Chondrocyte (in vitro differentiated cells): ENCODE data around the gene LGALS8. TPM values are rescaled to one million over a fixed set of nuclear protein-coding genes. Genes with fewer than 3 reads are reported as not detected.
"Not testable (repeated sequence)": the region's sequence is repeated elsewhere in the genome, so short reads cannot be mapped to it uniquely, and the experiment has no call there.

Experiments
- DNase-seq: peaks from one replicate; pipeline ENCODE4 v3.0.0; 2021; ENCODE audit warnings: mixed read lengths, low spot score
- H3K27ac Mint-ChIP-seq: one replicate; pipeline ENCODE4 v1.8.0; 2021; ENCODE audit warnings: mild to moderate bottlenecking, moderate library complexity, mixed read lengths; ENCODE audit not compliant: unreplicated experiment
- H3K27me3 Mint-ChIP-seq: 2 replicates; pipeline ENCODE4 v1.8.0; 2021; ENCODE audit warnings: low read depth, mixed read lengths
- H3K36me3 Mint-ChIP-seq: 2 replicates; pipeline ENCODE4 v1.8.0; 2021; ENCODE audit warnings: low read depth, mixed read lengths
- H3K4me1 Mint-ChIP-seq: 2 replicates; pipeline ENCODE4 v1.8.0; 2021; ENCODE audit warnings: low read depth, mild to moderate bottlenecking, mixed read lengths
- H3K4me3 Mint-ChIP-seq: one replicate; pipeline ENCODE4 v1.8.0; 2021; ENCODE audit warnings: mild to moderate bottlenecking, moderate library complexity, mixed read lengths; ENCODE audit not compliant: unreplicated experiment
- H3K9me3 Mint-ChIP-seq: 2 replicates; pipeline ENCODE4 v1.8.0; 2021; ENCODE audit warnings: low read depth, mixed read lengths
- CTCF ChIP-seq: fragments of 200-600 bp; sonication (generic); IDR thresholded peaks from 2 replicates; pipeline ENCODE4 v1.5.0; 2021; ENCODE audit warnings: antibody characterized with exemption, mild to moderate bottlenecking, moderate library complexity
- total RNA-seq: library from RNA; stranded (reverse); gene quantifications from 3 replicates; pipeline ENCODE4 v1.2.1, GENCODE V29; 2021

LGALS8 gene
- total RNA-seq, 1 donor from 2014 or later = 37.8 TPM

DNA sequence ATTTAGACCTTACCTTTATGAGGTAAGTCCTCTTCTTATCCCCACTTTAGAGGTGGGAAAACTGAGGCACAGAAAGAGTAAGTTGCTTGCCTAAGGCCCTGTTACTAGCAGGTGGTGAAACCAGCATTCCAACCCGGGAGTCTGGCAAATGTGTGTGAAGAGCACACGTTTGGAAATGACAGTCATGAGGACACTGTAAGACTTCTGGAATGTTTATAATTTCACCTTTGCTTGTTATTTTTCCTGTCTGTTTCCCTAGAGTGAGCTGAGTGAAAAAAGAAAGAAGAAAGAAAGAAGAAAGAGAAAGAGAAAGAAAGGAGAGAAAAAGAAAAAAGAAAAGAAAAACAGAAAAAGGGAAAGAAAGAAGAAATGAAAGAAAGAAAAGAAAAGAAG, 21.2 kb upstream of the LGALS8 start:
- Mint-ChIP-seq H3K9me3 (no peaks in the 10 kb centered on the region), H3K27ac (peak overlapping the region; percentile 84), H3K4me1 (peaks cover 25% of the 10 kb centered on the region), H3K36me3 (no peaks in the 10 kb centered on the region), H3K4me3 (peak overlapping the region; percentile 62), H3K27me3 (no peaks in the 10 kb centered on the region)
- no peak for DNase-seq
- no peak for TF ChIP-seq CTCF

GRCh38 chr1:236502972-236503639, 20.7 kb upstream of the LGALS8 start:
- peak; percentile 15 for TF ChIP-seq CTCF
- Mint-ChIP-seq H3K4me1 (peaks cover 28% of the 10 kb centered on the region), H3K27me3 (no peaks in the 10 kb centered on the region), H3K27ac (peak overlapping the region; percentile 84), H3K9me3 (no peaks in the 10 kb centered on the region), H3K4me3 (peak overlapping the region; percentile 62), H3K36me3 (no peaks in the 10 kb centered on the region)
- DNase-seq = no peak

DNA sequence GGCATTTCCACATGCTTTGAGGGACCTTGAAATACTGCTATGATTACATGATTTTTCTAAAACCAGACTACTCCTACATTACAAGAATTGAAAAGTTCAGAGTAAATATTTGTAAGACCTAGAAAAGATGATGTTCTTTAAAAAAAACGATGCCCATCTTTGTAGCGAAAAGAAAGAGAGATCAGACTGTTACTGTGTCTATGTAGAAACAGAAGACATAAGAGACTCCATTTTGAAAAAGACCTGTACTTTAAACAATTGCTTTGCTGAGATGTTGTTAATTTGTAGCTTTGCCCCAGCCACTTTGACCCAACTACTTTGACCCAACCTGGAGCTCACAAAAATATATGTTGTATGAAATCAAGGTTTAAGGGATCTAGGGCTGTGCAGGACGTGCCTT, 19.4 kb upstream of the LGALS8 start:
- DNase-seq = not testable (repeated sequence)
- H3K27ac Mint-ChIP-seq = peak overlapping the region; percentile 18

GRCh38 chr1:236507022-236507700, 16.6 kb upstream of the LGALS8 start:
- Mint-ChIP-seq H3K4me1 (peaks cover 35% of the 10 kb centered on the region), H3K36me3 (no peaks in the 10 kb centered on the region), H3K27me3 (no peaks in the 10 kb centered on the region), H3K9me3 (no peaks in the 10 kb centered on the region), H3K4me3 (no peak overlapping the region), H3K27ac (peak overlapping the region; percentile 19)
- no peak for DNase-seq
- TF ChIP-seq CTCF = no peak

More for the DNA sequence above, 19.4 kb upstream of the LGALS8 start:
- not testable (repeated sequence) for H3K36me3 Mint-ChIP-seq, H3K4me3 Mint-ChIP-seq, H3K9me3 Mint-ChIP-seq, H3K27me3 Mint-ChIP-seq
- peaks cover 35% of the 10 kb centered on the region for H3K4me1 Mint-ChIP-seq

DNA sequence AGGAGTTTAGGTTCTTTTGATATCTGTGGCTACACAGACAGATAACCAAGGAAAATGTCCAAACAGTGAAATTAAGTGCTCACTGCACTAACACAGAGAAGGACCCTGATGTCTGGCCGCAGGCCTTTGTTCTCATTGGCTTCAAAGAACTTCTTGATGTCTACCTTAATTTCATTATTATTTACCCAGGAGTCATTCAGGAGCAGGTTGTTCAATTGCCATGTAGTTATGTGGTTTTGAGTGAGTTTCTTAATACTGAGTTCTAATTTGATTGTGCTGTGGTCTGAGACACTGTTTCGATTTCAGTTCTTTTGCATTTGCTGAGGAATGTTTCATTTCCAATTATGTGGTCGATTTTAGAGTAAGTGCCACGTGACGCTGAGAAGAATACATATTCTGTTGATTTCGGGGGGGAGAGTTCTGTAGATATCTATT, 15.2 kb upstream of the LGALS8 start:
- Mint-ChIP-seq H3K9me3 (no peaks in the 10 kb centered on the region), H3K36me3 (no peaks in the 10 kb centered on the region), H3K27me3 (no peaks in the 10 kb centered on the region), H3K4me1 (peaks cover 21% of the 10 kb centered on the region), H3K4me3 (no peak overlapping the region), H3K27ac (no peak overlapping the region)
- no peak for TF ChIP-seq CTCF
- DNase-seq = no peak

DNA sequence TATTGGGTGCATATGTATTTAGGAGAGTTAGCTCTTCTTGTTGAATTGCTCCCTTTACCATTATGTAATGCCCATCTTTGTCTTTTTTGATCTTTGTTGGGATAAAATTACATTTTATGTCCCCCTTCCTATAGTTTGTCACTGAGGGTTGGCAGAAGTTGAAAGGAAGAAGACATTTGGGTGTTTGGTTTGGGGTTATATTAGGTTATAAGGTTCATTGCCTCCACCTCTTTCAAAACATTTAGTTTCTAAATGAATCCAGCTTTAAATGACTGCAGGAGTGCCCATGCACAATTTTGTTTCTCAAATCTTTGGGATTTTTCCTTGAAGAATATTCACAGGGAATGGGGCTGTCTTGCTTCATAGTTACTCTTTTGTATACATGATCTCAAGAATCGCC, 14.6 kb upstream of the LGALS8 start:
- no peaks in the 10 kb centered on the region for H3K36me3 Mint-ChIP-seq
- no peaks in the 10 kb centered on the region for H3K27me3 Mint-ChIP-seq
- H3K4me1 Mint-ChIP-seq = peaks cover 21% of the 10 kb centered on the region
- no peak overlapping the region for H3K4me3 Mint-ChIP-seq
- H3K27ac Mint-ChIP-seq = no peak overlapping the region
- no peak for DNase-seq
- TF ChIP-seq CTCF = no peak
- H3K9me3 Mint-ChIP-seq = no peaks in the 10 kb centered on the region
